Epidermal melanocyte (primary cell): ENCODE data around the gene SLC48A1.

ENCODE experiments used
- DNase-seq: peaks from one replicate; pipeline ENCODE4 v3.0.0; 2011; ENCODE audit warnings: low spot score; ENCODE audit not compliant: insufficient read length

SLC48A1 gene

GRCh38 chr12:47822863-47823262 lies 49.8 kb downstream of the SLC48A1 start:
- DNase-seq, result no peak

- DNase-seq, result no peak
Measured at GRCh38 chr12:47823422-47824086, 50.5 kb downstream of the SLC48A1 start.

GRCh38 chr12:47824198-47824597 lies 51.2 kb downstream of the SLC48A1 start:
- no peak for DNase-seq

- no peak for DNase-seq
Measured at GRCh38 chr12:47824635-47825034, 51.6 kb downstream of the SLC48A1 start.

- no peak for DNase-seq
Measured at GRCh38 chr12:47825173-47825639, 52.2 kb downstream of the SLC48A1 start.

GRCh38 chr12:47828008-47828975 lies 55.3 kb downstream of the SLC48A1 start:
- DNase-seq, result peak; percentile 79

- peak; percentile 98 for DNase-seq
Measured at GRCh38 chr12:47828976-47829482, 56.0 kb downstream of the SLC48A1 start.

- no peak for DNase-seq
Measured at GRCh38 chr12:47829584-47829983, 56.5 kb downstream of the SLC48A1 start.
